ENCODE data around the gene BAIAP2L1. TPM values are rescaled to one million over a fixed set of nuclear protein-coding genes. Genes with fewer than 3 reads are reported as not detected.

Gene BAIAP2L1
- total and polyA plus RNA-seq, 12 donors: 0.53 to 5.8 (median 1.8) TPM

- Histone ChIP-seq H3K4me1 (no peaks in the 10 kb centered on the region), H3K9me3 (no peaks in the 10 kb centered on the region), H3K4me3 (no peak overlapping the region), H3K27ac (no peak overlapping the region), H3K36me3 (peaks cover 0 to 50% (median 0%) of the 10 kb centered on the region in 9 donors), H3K27me3 (no peaks in the 10 kb centered on the region)
- WGBS, 2 donors: 96 to 97% methylated on average over 14 of the region's 14 CpGs
- intact Hi-C loops (cut with DNase I): no loop called here
- no peak for TF ChIP-seq CTCF (IDR thresholded peaks at IDR 0.05)
- no peak for DNase-seq
- ATAC-seq: no peak
Measured at GRCh38 chr7:98307971-98308466, 92.9 kb downstream of the BAIAP2L1 start.

GRCh38 chr7:98305951-98306535 is 94.8 kb downstream of the BAIAP2L1 start:
- no peak overlapping the region for H3K4me3 ChIP-seq
- H3K27me3 ChIP-seq: no peaks in the 10 kb centered on the region
- 38 to 52% methylated on average over 22 of the region's 22 CpGs for WGBS, 2 donors
- H3K4me1 ChIP-seq: no peaks in the 10 kb centered on the region
- H3K27ac ChIP-seq: no peak overlapping the region
- TF ChIP-seq CTCF (IDR thresholded peaks at IDR 0.05): no peak
- no peaks in the 10 kb centered on the region for H3K9me3 ChIP-seq
- ATAC-seq (no peak), DNase-seq (no peak)
- intact Hi-C loops (cut with DNase I): no loop called here
- H3K36me3 ChIP-seq: peaks cover 0 to 56% (median 0%) of the 10 kb centered on the region in 9 donors

GRCh38 chr7:98303906-98304305 is 97.0 kb downstream of the BAIAP2L1 start:
- Histone ChIP-seq H3K4me1 (no peaks in the 10 kb centered on the region), H3K27me3 (no peaks in the 10 kb centered on the region), H3K9me3 (no peaks in the 10 kb centered on the region), H3K4me3 (no peak overlapping the region), H3K27ac (no peak overlapping the region), H3K36me3 (peaks cover 0 to 54% (median 0%) of the 10 kb centered on the region in 9 donors)
- no peak for DNase-seq
- WGBS, 2 donors: 72% methylated on average over 15 of the region's 15 CpGs
- intact Hi-C loops (cut with DNase I): loop anchor here in 1 of 10 donors (5.0 kb wide), 1 partner anchor 108 kb away; no protein-coding TSS in a partner anchor
- no peak for TF ChIP-seq CTCF (IDR thresholded peaks at IDR 0.05)
- ATAC-seq: peak in 1 of 8 donors; percentile 11

GRCh38 chr7:98303176-98303865 is 97.6 kb downstream of the BAIAP2L1 start:
- Histone ChIP-seq H3K9me3 (no peaks in the 10 kb centered on the region), H3K4me3 (no peak overlapping the region), H3K27me3 (no peaks in the 10 kb centered on the region), H3K4me1 (no peaks in the 10 kb centered on the region), H3K27ac (no peak overlapping the region), H3K36me3 (peaks cover 0 to 48% (median 0%) of the 10 kb centered on the region in 9 donors)
- TF ChIP-seq CTCF (IDR thresholded peaks at IDR 0.05): no peak
- ATAC-seq: no peak
- DNase-seq: no peak
- 90 to 91% methylated on average over 19 of the region's 19 CpGs for whole genome bisulfite sequencing, 2 donors
- intact Hi-C loops (cut with DNase I): loop anchor here in 1 of 10 donors (5.0 kb wide), 1 partner anchor 109 kb away; no protein-coding TSS in a partner anchor

All from heart right ventricle (tissue), 16 donors.